ENCODE data around the gene MATK.
"Not testable (repeated sequence)": the region's sequence is repeated elsewhere in the genome, so short reads cannot be mapped to it uniquely, and the experiment has no call there.

MATK gene

GRCh38 chr19:3816148-3816547 lies 30.0 kb upstream of the MATK start:
- not testable (repeated sequence) for DNase-seq

- no peak for DNase-seq
These were observed 28.5 kb upstream of the MATK start for GRCh38 chr19:3814648-3815047.

- DNase-seq: no peak
These were observed 27.6 kb upstream of the MATK start for GRCh38 chr19:3813473-3814392.

- no peak for DNase-seq
These were observed 24.7 kb upstream of the MATK start for GRCh38 chr19:3810708-3811355.

- DNase-seq: no peak
These were observed 23.9 kb upstream of the MATK start for GRCh38 chr19:3809881-3810707.

GRCh38 chr19:3808420-3809143 lies 22.4 kb upstream of the MATK start:
- DNase-seq: no peak

- DNase-seq: no peak
These were observed 21.6 kb upstream of the MATK start for GRCh38 chr19:3807574-3808354.

- DNase-seq: no peak
These were observed 20.9 kb upstream of the MATK start for GRCh38 chr19:3807131-3807480.

- DNase-seq: no peak
These were observed 19.7 kb upstream of the MATK start for GRCh38 chr19:3805859-3806258.

GRCh38 chr19:3804429-3804828 lies 18.2 kb upstream of the MATK start:
- no peak for DNase-seq

- no peak for DNase-seq
These were observed 17.8 kb upstream of the MATK start for GRCh38 chr19:3803986-3804385.

GRCh38 chr19:3803114-3803888 lies 17.1 kb upstream of the MATK start:
- DNase-seq: no peak

GRCh38 chr19:3801412-3802096 lies 15.4 kb upstream of the MATK start:
- DNase-seq: no peak

- no peak for DNase-seq
These were observed 14.8 kb upstream of the MATK start for GRCh38 chr19:3800996-3801395.

GRCh38 chr19:3798137-3798536 lies 12.0 kb upstream of the MATK start:
- no peak for DNase-seq

GRCh38 chr19:3796358-3796757 lies 10.2 kb upstream of the MATK start:
- no peak for DNase-seq

- no peak for DNase-seq
These were observed 7.6 kb upstream of the MATK start for GRCh38 chr19:3793799-3794198.

GRCh38 chr19:3792114-3792513 lies 5.9 kb upstream of the MATK start:
- DNase-seq: no peak

GRCh38 chr19:3790941-3791340 lies 4.8 kb upstream of the MATK start:
- no peak for DNase-seq

- no peak for DNase-seq
These were observed 4.1 kb upstream of the MATK start for GRCh38 chr19:3790209-3790734.
